GM12872 (cell line): ENCODE data around the gene ITGA2.

ENCODE experiments used
- CTCF ChIP-seq: IDR thresholded peaks from 3 replicates; pipeline ENCODE4 v1.5.1; 2011; ENCODE audit warnings: low read depth, mild to moderate bottlenecking, low read length, moderate library complexity; ENCODE audit not compliant: insufficient read depth

Gene ITGA2

GRCh38 chr5:52989781-52990527 lies 802 bp downstream of the ITGA2 start:
- TF ChIP-seq CTCF: no peak; the same call in 2 of the 3 replicates

DNA sequence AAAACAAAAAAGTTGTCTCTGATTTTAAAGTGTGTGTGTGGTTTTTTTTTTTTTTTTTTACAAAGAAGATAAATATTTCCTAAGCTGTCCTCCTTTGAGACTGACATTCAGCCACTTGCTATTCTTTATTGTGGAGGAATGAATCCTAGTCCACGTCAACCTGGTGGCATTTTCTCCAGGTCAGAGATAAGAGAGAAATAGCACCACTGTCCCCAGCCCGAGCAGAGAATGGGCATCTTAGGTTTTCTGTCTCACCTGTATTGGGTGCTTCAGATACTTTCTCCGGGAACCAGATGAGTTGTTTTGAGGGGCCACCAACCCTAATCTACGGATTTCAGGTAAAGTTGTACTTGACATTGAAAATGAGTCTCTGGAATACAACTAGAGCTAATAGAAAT lies 1.4 kb downstream of the ITGA2 start:
- no peak for TF ChIP-seq CTCF

- TF ChIP-seq CTCF: no peak
Measured at GRCh38 chr5:52993367-52993766, 4.2 kb downstream of the ITGA2 start.

- TF ChIP-seq CTCF: no peak
Measured at GRCh38 chr5:52994266-52994665, 5.1 kb downstream of the ITGA2 start.

- TF ChIP-seq CTCF: no peak
Measured at GRCh38 chr5:52995095-52995494, 5.9 kb downstream of the ITGA2 start.

GRCh38 chr5:52995914-52996313 lies 6.8 kb downstream of the ITGA2 start:
- no peak for TF ChIP-seq CTCF

DNA sequence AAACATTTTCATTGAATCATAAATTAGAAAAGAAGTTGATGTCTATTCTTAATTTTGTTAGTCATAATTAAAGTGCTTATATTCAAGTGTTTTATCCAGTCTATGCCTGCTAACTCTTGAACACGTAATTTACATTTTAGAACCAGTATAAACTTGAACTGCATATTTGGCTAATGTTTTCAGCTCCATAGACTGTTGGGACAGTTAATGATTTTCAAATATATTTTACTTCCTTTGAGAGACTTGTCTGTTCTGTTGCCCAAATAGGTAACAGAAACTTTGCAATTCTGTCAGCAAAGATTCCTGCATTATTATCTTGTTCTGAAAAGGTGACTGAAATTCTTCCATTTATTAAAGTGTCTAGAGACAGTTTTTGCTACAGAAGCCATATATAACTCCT lies 7.8 kb downstream of the ITGA2 start:
- no peak for TF ChIP-seq CTCF
